VCaP (cell line): ENCODE measurements around the gene NECTIN4.

Experiments
- H3K27ac ChIP-seq: fragments of 450-650 bp; 2 replicates; pipeline ENCODE4 v1.5.1; 2017
- CTCF ChIP-seq: fragments of 450-650 bp; conservative IDR thresholded peaks from 2 replicates; pipeline ENCODE4 v1.5.1; 2017; ENCODE audit warnings: mild to moderate bottlenecking, moderate library complexity

NECTIN4 gene

GRCh38 chr1:161106431-161106830, 17.1 kb upstream of the NECTIN4 start:
- no peak overlapping the region for H3K27ac ChIP-seq
- no peak for TF ChIP-seq CTCF

GRCh38 chr1:161100556-161100955, 11.2 kb upstream of the NECTIN4 start:
- TF ChIP-seq CTCF: no peak

GRCh38 chr1:161099090-161099802, 9.9 kb upstream of the NECTIN4 start:
- H3K27ac ChIP-seq: peak overlapping the region; percentile 80
- TF ChIP-seq CTCF: no peak

More at GRCh38 chr1:161100556-161100955, 11.2 kb upstream of the NECTIN4 start:
- H3K27ac ChIP-seq: no peak overlapping the region

GRCh38 chr1:161098210-161099068, 9.1 kb upstream of the NECTIN4 start, which contains the start of gene KLHDC9:
TSS of gene KLHDC9 (plus strand) at chr1:161098361. CDS start at chr1:161098536, 175 bp downstream.
- peak within 1 kb of the TSS; percentile 80 for H3K27ac ChIP-seq
- TF ChIP-seq CTCF: no peak

GRCh38 chr1:161096530-161096929, 7.2 kb upstream of the NECTIN4 start:
- TF ChIP-seq CTCF: no peak
- no peak overlapping the region for H3K27ac ChIP-seq

GRCh38 chr1:161096015-161096414, 6.7 kb upstream of the NECTIN4 start:
- no peak for TF ChIP-seq CTCF
- no peak overlapping the region for H3K27ac ChIP-seq

- no peak overlapping the region for H3K27ac ChIP-seq
- no peak for TF ChIP-seq CTCF
Observed at GRCh38 chr1:161095230-161095629, 5.9 kb upstream of the NECTIN4 start.
